Measurements from ENCODE around the gene PPIAL4G. TPM values are rescaled to one million over a fixed set of nuclear protein-coding genes. Genes with fewer than 3 reads are reported as not detected.

The PPIAL4G gene
- total RNA-seq: not detected in 2 replicates

GRCh38 chr1:148483029-148483428 lies at the start of gene PPIAL4G:
TSS of gene PPIAL4G (minus strand) at chr1:148483302. CDS start at chr1:148483252, 50 bp downstream.

Other genes with a start within 250 kb of the PPIAL4G start
- gene NBPF14, start 112.7 kb upstream of the PPIAL4G start, total RNA-seq: 10.9 and 13.6 TPM in 2 replicates

Data from epithelial cell of umbilical artery (primary cell).